Cerebellar cortex (tissue), 1 donor: ENCODE data around the gene RASSF8.

Experiments used
- DNase-seq: peaks from one replicate; pipeline ENCODE4 v3.0.0-alpha.2; 2015; ENCODE audit warnings: low spot score

Gene RASSF8

DNA sequence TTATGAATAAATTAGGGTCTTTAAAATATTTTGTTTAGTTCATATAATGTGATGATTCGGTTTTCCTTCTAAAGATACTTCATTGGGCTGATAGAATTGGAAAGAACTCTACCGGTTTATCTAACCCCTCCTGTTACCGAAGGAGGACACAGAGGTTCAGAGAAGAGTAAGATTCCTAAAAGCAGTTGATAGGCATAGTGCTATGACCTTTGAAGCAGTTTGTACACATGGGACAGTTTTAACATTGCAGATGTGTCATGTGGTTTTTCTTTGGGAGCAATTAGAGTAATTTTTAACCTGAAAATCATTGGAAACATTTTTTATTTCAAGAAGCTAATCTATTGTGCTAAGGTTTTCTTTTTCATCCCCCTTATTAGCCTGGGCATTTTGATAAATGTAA is 103.5 kb downstream of the RASSF8 start:
- no peak for DNase-seq

DNA sequence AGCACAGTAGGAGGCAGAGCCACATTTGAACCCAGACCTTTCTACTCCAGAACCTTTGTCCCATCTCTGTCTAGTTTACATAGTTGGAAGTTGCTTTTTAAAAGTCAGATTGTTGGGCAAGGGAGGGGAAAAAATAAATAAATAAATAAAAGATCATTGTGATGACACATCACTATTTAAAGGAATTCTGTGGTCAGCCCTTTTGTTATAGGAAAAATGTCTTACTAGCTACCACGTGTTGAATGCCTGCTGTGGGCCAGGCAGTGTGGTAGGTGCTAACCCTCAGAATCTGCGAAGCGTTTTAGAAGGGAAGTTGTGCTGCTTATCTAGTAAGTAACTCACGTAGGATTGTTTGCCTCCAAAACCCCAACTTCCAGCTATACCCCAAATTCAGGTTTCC is 104.1 kb downstream of the RASSF8 start:
- DNase-seq, result no peak

DNA sequence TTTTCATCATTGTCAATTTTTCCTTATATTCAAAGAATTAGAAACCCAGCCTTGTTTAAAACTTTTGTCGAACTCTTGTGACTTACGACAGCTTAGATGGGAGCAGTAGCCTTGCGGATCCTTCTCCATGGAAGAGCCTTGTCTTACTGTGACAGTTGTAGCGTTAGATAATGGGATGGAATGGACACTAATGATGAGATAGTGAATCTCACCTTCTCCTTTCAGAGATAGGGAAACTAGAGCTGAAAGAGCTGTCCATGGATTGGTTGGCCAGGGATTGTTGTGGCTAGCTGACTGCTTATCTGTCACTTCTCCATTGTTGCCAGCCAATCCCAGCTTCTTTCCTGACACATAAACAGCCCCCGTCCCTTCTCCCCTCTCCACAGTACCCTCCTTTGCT is 107.0 kb downstream of the RASSF8 start:
- DNase-seq, result no peak

DNA sequence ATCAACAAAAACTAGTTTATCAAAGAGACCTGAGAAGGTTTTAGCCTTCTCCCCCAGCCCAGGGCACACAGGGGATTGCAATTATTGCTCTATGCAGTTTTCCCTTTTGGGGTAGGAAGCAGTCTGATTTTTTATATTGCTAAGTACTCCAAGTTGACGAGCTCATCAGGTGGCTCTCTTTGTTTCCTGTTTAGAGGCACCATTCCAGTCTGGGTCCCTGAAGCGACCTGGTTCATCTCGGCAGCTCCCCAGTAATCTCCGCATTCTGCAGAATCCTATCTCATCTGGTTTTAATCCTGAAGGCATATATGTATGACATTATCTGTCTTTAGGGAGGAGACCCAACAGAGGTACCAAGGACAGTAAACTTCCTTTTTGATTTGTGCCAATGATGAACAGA is 110.0 kb downstream of the RASSF8 start:
- DNase-seq, result no peak

DNA sequence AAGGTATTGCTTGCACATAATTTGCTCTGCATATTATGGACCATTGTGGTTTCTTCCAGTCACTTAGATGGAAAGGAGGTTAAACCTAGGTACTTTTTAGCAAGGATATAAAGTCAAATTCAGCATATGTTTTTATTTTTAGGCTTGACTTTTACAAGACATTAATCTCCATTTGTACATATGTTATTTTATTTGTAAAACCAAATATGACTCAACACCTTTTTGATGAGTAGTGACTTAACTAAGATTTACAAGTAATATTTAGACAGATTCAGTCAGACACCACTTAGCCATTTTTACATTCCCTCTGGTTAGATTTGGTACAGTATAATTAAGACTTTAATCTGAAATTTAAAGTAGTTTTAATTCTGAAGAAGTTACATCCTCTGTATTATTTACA is 111.3 kb downstream of the RASSF8 start:
- no peak for DNase-seq

DNA sequence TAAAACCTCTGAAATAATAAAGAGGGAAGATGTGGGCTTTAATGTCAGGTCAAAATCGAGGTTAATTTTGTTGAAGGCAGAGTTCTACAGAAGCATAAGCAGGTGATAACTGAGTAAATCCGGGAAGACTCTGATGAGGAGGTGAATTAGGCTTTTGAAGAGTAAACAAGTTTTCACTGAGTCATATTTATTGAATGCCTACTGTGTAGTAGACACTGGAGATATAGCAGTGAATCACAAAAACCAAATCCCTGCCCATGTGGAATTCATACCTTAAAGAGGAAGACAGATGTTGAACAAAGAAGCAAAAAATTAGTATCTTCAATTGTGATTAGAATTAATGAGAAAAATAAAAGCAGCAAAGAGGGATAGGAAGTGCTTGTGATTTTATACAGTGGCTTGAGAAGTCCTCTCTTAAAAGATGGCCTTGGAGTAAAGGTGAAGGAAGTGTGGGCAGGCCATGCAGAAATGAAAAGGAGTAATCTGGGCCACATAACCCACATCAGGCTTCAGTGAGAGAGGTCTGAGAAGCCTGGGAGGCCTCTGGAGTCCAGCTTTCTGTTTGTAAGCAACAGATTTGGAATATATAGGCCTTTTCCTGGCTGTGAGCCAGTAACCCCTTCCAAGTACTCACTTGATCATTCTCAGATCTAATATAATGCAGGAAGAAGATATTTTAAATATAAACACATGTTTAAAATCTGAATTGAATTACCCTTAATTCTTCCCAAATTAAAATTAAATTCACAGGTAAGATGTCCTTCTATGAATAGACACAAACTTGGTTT is 119.6 kb downstream of the RASSF8 start:
- no peak for DNase-seq

DNA sequence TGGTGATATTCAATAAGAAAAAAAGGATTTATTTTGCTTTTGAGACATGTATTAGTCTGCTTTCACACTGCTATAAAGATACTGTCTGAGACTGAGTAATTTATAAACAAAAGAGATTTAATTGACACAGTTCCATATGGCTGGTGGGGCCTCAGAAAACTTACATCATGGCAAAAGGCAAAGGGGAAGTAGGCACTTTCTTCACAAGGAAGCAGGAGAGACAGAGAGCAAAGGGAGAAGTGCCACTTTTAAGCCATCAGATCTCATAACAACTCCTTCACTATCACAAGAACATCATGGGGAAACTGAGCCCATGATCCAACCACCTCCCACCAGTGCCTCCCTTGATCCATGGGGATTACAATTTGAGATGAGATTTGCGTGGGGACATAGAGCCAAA is 122.4 kb downstream of the RASSF8 start:
- DNase-seq, result no peak

DNA sequence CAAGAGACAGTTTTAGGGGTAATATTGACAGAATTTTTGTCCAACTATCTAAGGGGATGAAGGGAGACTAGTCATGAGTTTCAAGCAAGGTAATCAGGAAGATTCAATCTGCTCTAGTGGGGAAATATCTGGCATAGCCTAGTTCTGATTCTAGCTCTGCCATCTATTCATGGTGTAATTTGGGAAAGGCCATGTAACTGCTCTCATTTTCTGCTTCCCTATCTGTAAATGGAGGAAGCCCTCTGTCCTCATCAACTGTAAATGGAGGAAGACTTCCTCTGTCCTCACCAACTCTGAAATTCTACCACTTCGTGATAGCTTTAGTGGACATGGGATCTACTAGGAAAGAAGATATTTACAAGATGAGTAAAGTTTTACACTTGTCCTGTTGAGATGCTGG is 128.5 kb downstream of the RASSF8 start:
- no peak for DNase-seq

DNA sequence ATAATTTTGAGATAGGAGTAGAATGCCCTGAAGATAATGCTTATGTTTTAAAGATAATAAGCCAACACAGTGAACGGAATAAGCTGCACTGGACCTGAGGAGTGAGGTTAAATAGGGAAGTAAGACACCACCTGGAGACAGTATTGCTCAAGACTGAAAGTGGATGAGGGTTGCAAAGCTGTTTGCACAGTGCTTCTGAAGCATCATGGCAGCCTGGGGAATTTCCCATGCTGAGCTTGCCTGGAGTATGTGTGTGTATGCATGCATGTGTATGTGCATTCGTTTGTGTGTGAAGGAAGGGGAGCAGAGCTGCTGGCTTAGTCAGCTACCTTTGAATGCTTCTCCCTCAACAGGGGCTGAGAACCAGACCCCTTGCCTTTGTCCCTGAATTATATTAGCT is 130.5 kb downstream of the RASSF8 start:
- DNase-seq, result no peak

DNA sequence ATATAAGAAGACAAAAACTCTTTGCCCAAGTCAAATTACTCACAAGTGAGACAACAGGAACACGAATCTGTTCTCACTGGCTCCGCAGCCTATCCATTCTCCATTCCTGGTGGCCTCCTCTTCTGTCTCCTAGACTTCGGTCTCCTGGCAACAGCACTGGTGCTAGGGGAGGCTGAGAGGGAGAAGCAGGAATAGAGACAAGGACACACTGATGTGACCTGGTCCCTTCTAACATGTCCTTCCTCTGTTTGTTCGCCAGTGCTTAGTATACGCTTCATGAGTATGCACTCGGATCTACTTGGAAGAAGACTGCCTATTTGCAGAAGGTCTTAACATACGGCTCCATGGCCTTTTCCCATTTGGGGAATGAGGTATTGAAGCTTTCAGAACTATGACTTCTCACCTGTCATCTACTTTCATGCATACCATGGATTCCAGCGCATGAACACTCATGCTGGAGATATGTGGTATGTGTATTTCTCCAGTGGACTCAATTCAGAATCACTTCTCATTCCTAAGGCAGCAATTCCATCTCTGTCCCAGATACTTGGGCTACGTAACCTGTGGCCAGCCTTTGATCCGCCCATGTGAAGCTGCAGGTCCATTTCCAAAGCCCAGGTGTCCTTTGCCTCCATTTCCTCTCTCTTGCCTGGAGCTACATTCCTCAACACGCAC is 132.5 kb downstream of the RASSF8 start:
- DNase-seq, result no peak

DNA sequence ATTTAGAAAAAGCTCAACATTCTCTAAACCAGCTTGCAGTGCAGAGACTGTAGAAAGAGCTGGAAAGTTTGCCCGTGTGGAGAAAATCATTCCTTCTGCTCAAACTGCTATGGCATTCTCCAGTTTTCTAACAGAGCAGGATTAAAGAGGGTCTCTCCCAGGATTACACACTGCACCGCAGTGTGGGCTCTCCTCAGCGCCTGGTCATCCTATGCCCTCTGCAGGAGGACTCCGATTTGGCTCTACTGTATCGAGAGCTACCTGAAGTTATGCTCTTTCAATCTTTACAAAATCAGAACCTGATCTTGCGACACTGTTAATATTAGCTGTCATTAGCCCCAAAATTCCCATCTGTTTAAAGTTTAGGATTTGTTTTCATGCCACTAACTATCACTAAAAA is 133.3 kb downstream of the RASSF8 start:
- no peak for DNase-seq

DNA sequence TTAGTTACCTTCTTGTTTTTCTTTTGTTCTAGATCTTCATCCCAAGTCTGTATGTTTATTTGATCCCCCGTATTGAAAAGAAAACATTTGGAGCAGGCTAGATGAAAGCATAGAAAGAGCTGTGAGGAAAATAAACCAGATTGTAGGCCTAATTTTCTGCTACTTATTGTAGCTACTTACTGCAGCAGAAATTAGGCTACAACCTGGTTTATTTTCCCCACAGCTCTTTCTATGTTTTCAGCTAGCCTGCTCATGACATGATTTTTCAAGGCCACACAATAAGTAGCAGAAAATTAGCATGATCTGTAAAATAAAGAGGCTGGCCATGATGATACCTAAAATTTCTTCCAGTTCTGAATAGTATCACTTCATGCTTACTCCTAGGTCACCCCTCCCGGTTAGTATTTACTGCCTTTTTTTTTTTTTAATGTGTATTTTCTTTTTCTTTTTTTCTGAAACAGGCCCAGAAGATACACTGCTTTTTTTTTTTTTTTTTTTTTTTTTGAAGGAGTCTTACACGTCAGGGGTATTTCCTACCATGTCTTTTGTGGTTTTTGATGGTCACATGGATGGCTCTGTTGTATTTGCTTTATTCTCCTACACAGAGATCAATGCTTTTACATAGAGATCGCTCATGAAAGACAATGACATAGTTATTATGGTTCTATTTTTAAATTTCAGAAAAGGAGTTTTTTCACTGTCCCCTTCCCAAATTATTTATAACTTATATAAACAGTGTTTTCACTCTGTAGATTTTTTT is 134.0 kb downstream of the RASSF8 start:
- DNase-seq, result no peak

DNA sequence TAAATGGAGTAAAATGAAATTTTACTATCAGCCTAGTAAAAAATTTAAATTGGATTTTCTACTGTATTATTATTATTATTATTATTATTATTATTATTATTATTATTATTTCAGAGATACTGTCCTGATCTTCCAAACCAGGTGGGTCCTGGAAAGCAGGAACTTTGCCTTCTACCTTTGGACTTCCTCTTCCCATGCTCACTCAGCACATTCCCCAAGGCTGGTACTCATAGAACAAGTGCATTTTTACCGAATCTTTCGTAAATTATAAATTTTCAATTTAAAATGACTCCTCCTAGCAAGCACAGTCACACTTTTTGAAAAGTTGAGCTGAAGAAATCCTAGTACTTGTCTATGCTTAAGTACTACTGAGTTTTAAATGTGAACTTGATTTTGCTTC is 136.7 kb downstream of the RASSF8 start:
- no peak for DNase-seq

DNA sequence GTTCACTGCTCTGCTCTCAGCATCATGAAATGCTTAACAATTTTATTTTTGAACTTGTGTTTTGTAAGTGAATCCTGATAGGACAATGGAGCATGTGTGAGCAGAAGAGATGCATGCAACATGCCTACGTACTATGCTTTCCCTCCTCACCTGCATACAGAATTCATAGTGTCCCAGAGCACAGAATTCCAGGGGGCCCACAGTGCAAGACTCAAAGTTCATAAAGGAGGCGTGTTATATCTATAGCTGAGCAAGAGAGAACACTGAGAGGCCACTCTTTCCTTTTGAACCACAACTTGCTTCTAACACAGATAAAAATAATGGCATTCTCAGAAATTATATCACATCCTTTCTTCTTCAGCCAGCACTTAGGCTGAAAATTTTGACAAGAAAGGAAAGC is 137.6 kb downstream of the RASSF8 start:
- no peak for DNase-seq

DNA sequence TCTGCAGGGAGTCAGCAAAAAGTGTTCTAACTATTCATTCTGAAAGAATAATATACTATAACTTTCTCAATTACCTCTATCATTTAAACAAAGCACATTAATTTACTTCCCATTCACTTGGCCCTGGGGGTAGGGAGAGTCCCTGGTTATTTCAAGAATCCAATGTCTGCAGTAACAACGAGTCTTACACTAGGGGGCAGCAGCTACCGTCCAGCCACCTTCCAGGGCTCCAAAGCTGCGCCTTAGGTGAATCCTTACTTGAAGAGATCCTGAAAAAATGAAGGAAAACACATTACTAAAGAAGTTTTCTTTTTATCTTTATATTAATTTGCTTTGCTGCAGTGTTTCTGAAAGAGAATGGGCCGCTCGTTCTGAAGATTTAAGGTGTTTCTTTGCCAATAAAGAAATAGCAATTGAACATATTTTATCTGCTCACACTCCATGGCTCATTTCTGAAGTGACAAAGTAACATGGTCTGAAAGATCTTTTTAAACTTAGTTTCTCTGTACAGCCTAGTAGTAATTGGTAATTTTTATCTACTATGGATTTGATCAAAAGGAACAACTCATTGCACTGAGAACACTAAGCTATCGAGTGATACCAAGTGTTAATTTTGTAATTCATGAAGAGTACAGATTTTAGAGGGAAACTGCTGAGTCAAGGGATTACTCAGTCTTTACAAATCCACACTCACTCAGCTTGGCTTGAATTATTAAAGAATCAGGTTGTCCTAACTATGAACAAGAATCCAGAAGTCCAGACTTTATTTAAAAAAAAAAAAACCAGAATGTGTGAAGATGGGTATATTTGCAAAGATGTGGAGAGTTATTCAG is 138.8 kb downstream of the RASSF8 start:
- DNase-seq, result peak; percentile 90

DNA sequence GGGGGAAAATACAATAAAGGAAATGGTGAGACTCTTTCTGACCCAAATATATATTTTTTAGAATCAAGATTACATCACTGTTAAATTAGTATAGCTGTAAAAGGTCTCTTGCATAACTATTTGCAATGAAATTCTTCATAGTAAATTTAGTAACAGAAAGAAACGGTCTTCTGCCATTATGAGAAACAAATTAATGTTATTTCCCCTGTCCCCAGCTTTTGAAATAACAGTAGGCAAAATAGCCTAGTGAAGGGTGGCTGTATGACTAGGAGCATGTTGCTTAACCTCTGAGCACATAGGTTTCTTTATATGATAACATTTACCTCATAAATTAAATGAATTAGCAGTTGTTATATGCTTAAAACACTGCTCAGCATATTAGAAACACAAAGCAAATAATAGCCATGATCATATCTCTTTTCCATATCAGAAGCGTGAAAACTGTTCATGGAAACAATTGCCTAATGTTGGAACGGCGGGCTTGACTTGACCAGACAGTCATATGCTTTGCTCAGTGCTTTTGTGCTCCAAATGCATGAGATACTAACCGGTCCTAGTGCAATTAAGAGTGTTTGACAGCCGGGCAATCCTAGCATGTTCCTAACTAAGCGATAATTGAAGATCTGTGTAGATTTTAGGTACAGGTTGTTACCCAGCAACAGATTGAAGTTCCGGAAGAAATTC is 142.3 kb downstream of the RASSF8 start:
- no peak for DNase-seq

DNA sequence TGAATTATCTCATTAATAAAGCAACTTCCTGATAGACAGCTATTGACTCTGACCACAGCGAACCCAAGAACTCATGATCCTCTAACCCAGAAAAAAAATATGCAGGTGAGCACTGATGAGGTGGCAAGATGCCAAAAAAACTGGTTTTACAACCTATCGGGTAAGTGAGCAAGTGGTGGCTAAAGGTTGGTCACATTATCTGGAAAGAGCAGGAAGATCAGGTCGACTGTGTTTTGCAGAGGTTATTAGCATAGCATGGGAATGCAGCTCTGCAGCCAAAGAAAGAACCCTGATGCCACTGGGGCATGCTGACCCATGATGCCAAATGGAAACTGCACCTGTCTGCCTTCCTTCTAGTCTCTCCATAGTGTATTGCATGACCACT is 142.9 kb downstream of the RASSF8 start:
- no peak for DNase-seq

DNA sequence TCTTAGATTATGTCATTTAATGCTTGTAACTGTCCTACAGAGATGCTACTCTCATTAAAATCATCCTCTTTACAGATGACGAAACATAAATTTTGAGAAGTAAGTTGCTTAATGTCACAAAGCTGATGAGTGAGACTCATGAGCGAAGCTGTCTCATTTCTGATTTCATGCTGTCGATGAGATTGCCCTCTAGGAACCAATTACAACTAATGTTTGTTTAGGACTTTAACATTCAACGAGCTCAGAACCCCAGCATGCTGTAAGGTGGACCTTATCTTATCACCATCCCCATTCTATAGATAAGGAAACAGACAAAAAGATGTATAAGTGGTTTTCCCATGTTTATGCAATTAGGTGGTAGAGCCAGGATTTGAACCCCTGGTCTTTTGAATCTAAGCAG is 143.3 kb downstream of the RASSF8 start:
- DNase-seq, result no peak

DNA sequence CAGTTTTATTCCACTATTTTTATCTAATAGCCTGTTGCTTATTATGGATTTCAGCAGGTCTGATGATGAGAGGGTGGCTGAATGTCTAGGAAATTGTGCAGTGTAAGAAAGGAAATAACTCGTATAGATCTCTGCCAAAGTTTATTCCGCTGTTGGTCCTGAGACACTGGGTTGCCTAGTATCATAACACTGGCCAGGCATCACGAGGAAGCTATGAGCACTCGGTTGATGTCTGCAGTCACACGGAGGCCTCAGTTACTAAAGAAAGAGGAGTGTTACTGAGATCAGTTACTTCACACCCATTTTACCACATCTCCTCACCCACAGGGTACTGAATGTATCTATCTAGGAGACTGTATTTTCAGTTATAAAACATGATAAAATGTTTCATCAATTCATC is 144.5 kb downstream of the RASSF8 start:
- DNase-seq, result no peak

DNA sequence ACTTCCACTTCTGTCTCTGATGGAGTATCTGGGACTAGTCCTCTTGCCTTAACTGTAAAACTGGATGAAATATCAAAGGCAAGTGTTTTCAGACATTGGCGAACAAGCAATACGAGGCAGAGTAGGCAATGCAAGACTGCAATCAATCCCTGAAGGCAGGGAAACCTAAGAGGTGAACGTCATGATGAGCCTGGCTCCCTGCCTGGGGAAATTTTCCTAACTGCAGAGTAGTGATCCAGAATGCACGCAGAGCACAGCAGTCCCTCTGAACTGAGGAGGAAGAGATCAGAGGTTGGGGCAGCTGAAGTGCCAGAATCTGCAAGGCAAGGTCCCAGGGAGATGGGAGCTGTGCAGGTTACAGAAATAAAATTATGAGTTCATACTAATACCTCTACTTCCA is 147.9 kb downstream of the RASSF8 start:
- DNase-seq, result no peak

DNA sequence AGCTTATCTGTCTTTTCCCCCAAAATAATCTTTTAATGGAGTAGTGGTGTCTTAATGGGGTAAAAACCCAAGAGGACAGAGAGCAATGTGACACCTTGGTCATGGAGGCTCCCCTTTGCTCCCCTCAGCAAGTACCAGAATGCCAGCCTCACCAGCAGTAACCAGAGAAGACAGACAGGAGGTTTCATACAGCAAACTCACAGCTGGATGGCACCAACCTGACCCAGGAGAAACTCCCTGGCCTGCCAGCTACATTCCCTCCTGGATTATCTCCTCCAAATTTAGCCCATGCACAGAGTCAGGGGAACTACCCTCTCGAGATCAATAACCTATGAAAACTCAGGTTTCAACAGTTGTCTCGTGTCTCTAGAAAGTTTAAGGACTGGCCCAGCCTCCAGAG is 150.4 kb downstream of the RASSF8 start:
- DNase-seq, result no peak
